Left lung (tissue), 10 donors: ENCODE measurements around the gene NR1D2. TPM values are rescaled to one million over a fixed set of nuclear protein-coding genes. Genes with fewer than 3 reads are reported as not detected.

Experiments
- ATAC-seq: fragments of 200-7000 bp; cut with Tn5 transposase; one replicate; pipeline ENCODE4 v1.9.1; 2020; ENCODE audit warnings: moderate library complexity
- DNase-seq, 4 donors: peaks; one replicate each; pipeline ENCODE4 v3.0.0-alpha.2; 2013 to 2020
- H3K27ac ChIP-seq, 2 donors: fragments of 200-600 bp; sonication (generic) in 1 of 2; one replicate each; pipeline versions ENCODE4 v1.5.0 to v1.8.0; 2020 to 2021
- H3K27me3 ChIP-seq, 2 donors: fragments of 200-600 bp; sonication (generic) in 1 of 2; one replicate each; pipeline versions ENCODE4 v1.5.0 to v1.8.0; 2020 to 2021
- H3K36me3 ChIP-seq, 2 donors: fragments of 200-600 bp; sonication (generic) in 1 of 2; one replicate each; pipeline versions ENCODE4 v1.5.0 to v1.8.0; 2020 to 2021
- H3K4me1 ChIP-seq, 2 donors: fragments of 200-600 bp; one replicate each; pipeline ENCODE4 v1.8.0; 2021
- H3K4me3 ChIP-seq, 2 donors: fragments of 200-600 bp; sonication (generic) in 1 of 2; one replicate each; pipeline versions ENCODE4 v1.5.0 to v1.8.0; 2020 to 2021; ENCODE audit warnings: mild to moderate bottlenecking in 1 of 2
- H3K9me3 ChIP-seq, 2 donors: fragments of 200-600 bp; sonication (generic) in 1 of 2; one replicate each; pipeline versions ENCODE4 v1.5.0 to v1.8.0; 2020 to 2021
- CTCF ChIP-seq, 2 donors: fragments of 200-600 bp; sonication (generic) in 1 of 2; IDR thresholded peaks; one replicate each; pipeline versions ENCODE4 v1.5.0 to v1.8.0; 2021; ENCODE audit warnings: antibody characterized with exemption in 2 of 2
- intact Hi-C, 2 donors: fragments of 100-400 bp; cut with DNase I; formaldehyde crosslinking; loops; one replicate each; pipeline versions ENCODE4 v1.11.2 to v1.14.2; 2022
- polyA plus RNA-seq, 6 donors: library from polyadenylated mRNA; unstranded; fragments of 120-200 nt; gene quantifications; one replicate each; pipeline ENCODE4 v1.2.1, GENCODE V29; 2013; ENCODE audit not compliant: insufficient read length in 6 of 6
- total RNA-seq, 2 donors: library from RNA; stranded (reverse); fragmentation: NEBNext Ultra II Directional; extraction: Animal tissue kit (Norgen Biotek cat#: 25700); gene quantifications; one replicate each; pipeline ENCODE4 v1.2.1, GENCODE V29; 2021
- donor health status: DM: no; HTN: yes; CAD: no.
- donor health status: DM: no; HTN: no; CAD: no.

The NR1D2 gene
- total and polyA plus RNA-seq, 8 donors, result 18.8 to 45.0 (median 39.2) TPM

- intact Hi-C loops, result no loop called here
- DNase-seq (peak in 1 of 4 donors; percentile 30), ATAC-seq (no peak)
- Histone ChIP-seq H3K9me3 (no peaks in the 10 kb centered on the region), H3K27me3 (no peaks in the 10 kb centered on the region), H3K27ac (peak overlapping the region in 1 of 2 donors; percentile 94), H3K36me3 (no peaks in the 10 kb centered on the region), H3K4me1 (peaks cover 14 to 22% of the 10 kb centered on the region in 2 donors), H3K4me3 (peak overlapping the region; percentile 55 to 77)
- no peak for TF ChIP-seq CTCF (IDR thresholded peaks at IDR 0.05)
These were observed 891 bp upstream of the NR1D2 start for GRCh38 chr3:23944007-23944783.

GRCh38 chr3:23945663-23945912, 502 bp downstream of the NR1D2 start:
- intact Hi-C loops, result no loop called here
- no peak for ATAC-seq
- H3K9me3 ChIP-seq, result no peaks in the 10 kb centered on the region

GRCh38 chr3:23945913-23946687, 1.0 kb downstream of the NR1D2 start:
- peak in 1 of 2 donors; percentile 5 for TF ChIP-seq CTCF (IDR thresholded peaks at IDR 0.05)
- peaks cover 26 to 41% of the 10 kb centered on the region in 2 donors for H3K4me1 ChIP-seq
- ATAC-seq (peak; percentile 93), DNase-seq (peak; percentile 97 to 100 (median 98))
- peak overlapping the region; percentile 92 to 94 for H3K27ac ChIP-seq
- H3K9me3 ChIP-seq, result no peaks in the 10 kb centered on the region
- intact Hi-C loops, result no loop called here
- peak overlapping the region; percentile 71 to 77 for H3K4me3 ChIP-seq
- no peaks in the 10 kb centered on the region for H3K27me3 ChIP-seq
- no peaks in the 10 kb centered on the region for H3K36me3 ChIP-seq

More at GRCh38 chr3:23945663-23945912, 502 bp downstream of the NR1D2 start:
- no peak for DNase-seq
- TF ChIP-seq CTCF (IDR thresholded peaks at IDR 0.05), result no peak
- no peaks in the 10 kb centered on the region for H3K27me3 ChIP-seq
- H3K36me3 ChIP-seq, result no peaks in the 10 kb centered on the region
- peak overlapping the region; percentile 55 to 77 for H3K4me3 ChIP-seq
- H3K4me1 ChIP-seq, result peaks cover 26 to 36% of the 10 kb centered on the region in 2 donors
- peak overlapping the region; percentile 92 to 94 for H3K27ac ChIP-seq

- H3K4me1 ChIP-seq, result peaks cover 26 to 53% of the 10 kb centered on the region in 2 donors
- no peak overlapping the region for H3K4me3 ChIP-seq
- H3K9me3 ChIP-seq, result no peaks in the 10 kb centered on the region
- no peaks in the 10 kb centered on the region for H3K27me3 ChIP-seq
- ATAC-seq (no peak), DNase-seq (no peak)
- no peaks in the 10 kb centered on the region for H3K36me3 ChIP-seq
- H3K27ac ChIP-seq, result no peak overlapping the region
- no peak for TF ChIP-seq CTCF (IDR thresholded peaks at IDR 0.05)
- intact Hi-C loops, result no loop called here
These were observed 3.7 kb downstream of the NR1D2 start for GRCh38 chr3:23948761-23949160.

- Histone ChIP-seq H3K9me3 (no peaks in the 10 kb centered on the region), H3K4me3 (no peak overlapping the region), H3K27ac (peak overlapping the region in 1 of 2 donors; percentile 45), H3K36me3 (no peaks in the 10 kb centered on the region), H3K4me1 (peaks cover 21 to 61% of the 10 kb centered on the region in 2 donors), H3K27me3 (no peaks in the 10 kb centered on the region)
- DNase-seq (peak in 2 of 4 donors; percentile 40 to 57), ATAC-seq (no peak)
- no peak for TF ChIP-seq CTCF (IDR thresholded peaks at IDR 0.05)
- intact Hi-C loops, result no loop called here
These were observed 4.7 kb downstream of the NR1D2 start for GRCh38 chr3:23949784-23950183.
